Right lobe of liver (tissue), 4 donors: ENCODE data around the gene SKIDA1.

ENCODE experiments used
- POLR2A ChIP-seq: fragments of 450-650 bp; IDR thresholded peaks from one replicate; pipeline ENCODE4 v1.6.1; 2017; ENCODE audit warnings: antibody characterized with exemption, mild to moderate bottlenecking
- TF ChIP-seq, protein P1 (sequence below), 4 donors: fragments of 200-600 bp in 3 of 4; fragments of 450-650 bp in 1 of 4; IDR thresholded peaks; one replicate each; pipeline versions ENCODE4 v1.5.1 to v1.8.0; 2016 to 2022; ENCODE audit warnings: antibody characterized with exemption in 4 of 4, mild to moderate bottlenecking in 2 of 4
- donor health status: DM: no; HTN: no; CAD: no.
- donor health status: DM: no; HTN: no; CAD: no.
- donor health status: DM: no; HTN: yes; CAD: no.

DNA sequence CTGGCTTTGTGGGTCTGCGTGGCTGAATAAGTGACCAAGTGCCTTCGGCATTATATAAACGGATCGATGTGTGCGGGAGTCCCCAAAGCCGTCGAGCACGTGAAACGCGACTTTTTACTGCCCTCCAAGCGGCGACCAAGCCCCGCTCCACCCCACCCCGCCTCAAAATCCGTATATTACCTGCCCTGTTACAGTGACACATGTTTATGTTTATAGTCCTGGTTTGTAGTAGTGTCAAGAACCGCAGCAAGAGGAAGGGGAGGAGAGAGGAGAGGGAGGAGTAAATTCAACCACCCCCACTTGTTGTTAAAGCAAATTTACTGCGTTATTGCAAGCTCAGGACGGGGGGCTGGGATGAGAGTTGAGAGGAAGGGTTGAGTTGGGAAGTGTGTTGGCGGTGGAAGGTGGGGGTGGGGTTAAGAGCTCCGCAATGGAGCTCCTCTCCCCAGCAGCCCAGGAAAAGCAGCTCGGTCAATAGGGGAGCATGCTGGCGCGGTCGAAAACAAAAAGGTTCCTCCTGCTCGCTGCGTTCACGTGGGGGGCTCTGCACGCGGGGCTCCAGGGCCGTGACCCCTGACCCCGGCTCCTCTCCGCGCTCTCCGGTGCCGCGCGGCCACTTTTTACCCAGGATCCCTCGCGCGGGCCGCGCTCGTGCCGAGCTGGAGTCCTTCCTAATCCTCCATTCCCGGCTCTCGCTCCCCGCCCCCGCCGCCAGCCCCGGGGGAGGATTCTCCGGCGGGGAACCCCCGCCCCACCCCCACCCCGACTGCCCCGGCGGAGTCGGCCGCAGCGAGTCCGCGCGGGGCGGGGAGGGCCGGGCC lies at the start of gene SKIDA1:
- TF ChIP-seq, protein P1, sequence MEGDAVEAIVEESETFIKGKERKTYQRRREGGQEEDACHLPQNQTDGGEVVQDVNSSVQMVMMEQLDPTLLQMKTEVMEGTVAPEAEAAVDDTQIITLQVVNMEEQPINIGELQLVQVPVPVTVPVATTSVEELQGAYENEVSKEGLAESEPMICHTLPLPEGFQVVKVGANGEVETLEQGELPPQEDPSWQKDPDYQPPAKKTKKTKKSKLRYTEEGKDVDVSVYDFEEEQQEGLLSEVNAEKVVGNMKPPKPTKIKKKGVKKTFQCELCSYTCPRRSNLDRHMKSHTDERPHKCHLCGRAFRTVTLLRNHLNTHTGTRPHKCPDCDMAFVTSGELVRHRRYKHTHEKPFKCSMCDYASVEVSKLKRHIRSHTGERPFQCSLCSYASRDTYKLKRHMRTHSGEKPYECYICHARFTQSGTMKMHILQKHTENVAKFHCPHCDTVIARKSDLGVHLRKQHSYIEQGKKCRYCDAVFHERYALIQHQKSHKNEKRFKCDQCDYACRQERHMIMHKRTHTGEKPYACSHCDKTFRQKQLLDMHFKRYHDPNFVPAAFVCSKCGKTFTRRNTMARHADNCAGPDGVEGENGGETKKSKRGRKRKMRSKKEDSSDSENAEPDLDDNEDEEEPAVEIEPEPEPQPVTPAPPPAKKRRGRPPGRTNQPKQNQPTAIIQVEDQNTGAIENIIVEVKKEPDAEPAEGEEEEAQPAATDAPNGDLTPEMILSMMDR (IDR thresholded peaks at IDR 0.05) = peak in 1 of 4 donors; percentile 10
- TF ChIP-seq POLR2A = peak; percentile 17
